GM19238 (cell line): ENCODE results near the gene LSM11.
"Not testable (repeated sequence)": the region's sequence is repeated elsewhere in the genome, so short reads cannot be mapped to it uniquely, and the experiment has no call there.

ENCODE experiments used
- DNase-seq: peaks from one replicate; pipeline ENCODE4 v3.0.0; 2011; ENCODE audit warnings: low spot score; ENCODE audit not compliant: insufficient read length

LSM11 gene

GRCh38 chr5:157743163-157744050 is at the start of gene LSM11:
TSS of gene LSM11 (plus strand) at chr5:157743712. CDS start at chr5:157743751, 39 bp downstream.
- peak; percentile 90 for DNase-seq

- DNase-seq = not testable (repeated sequence)
Measured at GRCh38 chr5:157693816-157694215, 49.7 kb upstream of the LSM11 start.

- not testable (repeated sequence) for DNase-seq
Measured at GRCh38 chr5:157696154-157696553, 47.4 kb upstream of the LSM11 start.

GRCh38 chr5:157698674-157699073 is 44.8 kb upstream of the LSM11 start:
- DNase-seq = not testable (repeated sequence)

GRCh38 chr5:157703736-157704135 is 39.8 kb upstream of the LSM11 start:
- DNase-seq = no peak

- DNase-seq = no peak
Measured at GRCh38 chr5:157708866-157709265, 34.6 kb upstream of the LSM11 start.

GRCh38 chr5:157709346-157709745 is 34.2 kb upstream of the LSM11 start:
- no peak for DNase-seq

GRCh38 chr5:157710431-157710830 is 33.1 kb upstream of the LSM11 start:
- no peak for DNase-seq

GRCh38 chr5:157710882-157711281 is 32.6 kb upstream of the LSM11 start:
- DNase-seq = no peak

GRCh38 chr5:157713830-157714595 is 29.5 kb upstream of the LSM11 start:
- DNase-seq = no peak

- DNase-seq = no peak
Measured at GRCh38 chr5:157714596-157714864, 29.0 kb upstream of the LSM11 start.

- no peak for DNase-seq
Measured at GRCh38 chr5:157718519-157718918, 25.0 kb upstream of the LSM11 start.

- DNase-seq = no peak
Measured at GRCh38 chr5:157719245-157719644, 24.3 kb upstream of the LSM11 start.

- no peak for DNase-seq
Measured at GRCh38 chr5:157721159-157721558, 22.4 kb upstream of the LSM11 start.

- not testable (repeated sequence) for DNase-seq
Measured at GRCh38 chr5:157722895-157723294, 20.6 kb upstream of the LSM11 start.

- not testable (repeated sequence) for DNase-seq
Measured at GRCh38 chr5:157726607-157727006, 16.9 kb upstream of the LSM11 start.

- DNase-seq = not testable (repeated sequence)
Measured at GRCh38 chr5:157727858-157728257, 15.7 kb upstream of the LSM11 start.

- DNase-seq = peak; percentile 19
Measured at GRCh38 chr5:157729858-157730257, 13.7 kb upstream of the LSM11 start.

- DNase-seq = no peak
Measured at GRCh38 chr5:157730900-157731271, 12.6 kb upstream of the LSM11 start.

GRCh38 chr5:157731272-157732129 is 12.0 kb upstream of the LSM11 start, which contains the start of gene THG1L:
TSS of gene THG1L (plus strand) at chr5:157731420. CDS start at chr5:157731441, 21 bp downstream.
- peak; percentile 86 for DNase-seq

GRCh38 chr5:157732130-157732514 is 11.4 kb upstream of the LSM11 start:
- no peak for DNase-seq
